Mesodermal cell (in vitro differentiated cells): ENCODE results near the gene MSANTD1.

ENCODE experiments used
- H3K27ac ChIP-seq: 2 replicates; pipeline ENCODE4 v1.7.0; 2013; ENCODE audit warnings: mild to moderate bottlenecking, low read depth, low read length, moderate library complexity; ENCODE audit not compliant: severe bottlenecking
- H3K36me3 ChIP-seq: 2 replicates; pipeline ENCODE4 v1.7.1; 2013; ENCODE audit warnings: mild to moderate bottlenecking, low read length, moderate library complexity; ENCODE audit not compliant: control insufficient read depth, insufficient read depth
- H3K4me1 ChIP-seq: one replicate; pipeline ENCODE4 v1.7.1; 2013; ENCODE audit warnings: mild to moderate bottlenecking, low read length; ENCODE audit not compliant: insufficient read depth, control insufficient read depth, poor library complexity, severe bottlenecking
- H3K4me3 ChIP-seq: 2 replicates; pipeline ENCODE4 v1.7.0; 2013; ENCODE audit warnings: low read length, control low read depth, mild to moderate bottlenecking; ENCODE audit not compliant: insufficient read depth, poor library complexity, severe bottlenecking; ENCODE audit errors: extremely low read depth
- H3K9me3 ChIP-seq: 2 replicates; pipeline ENCODE4 v1.7.1; 2013; ENCODE audit warnings: mild to moderate bottlenecking, low read length, moderate library complexity; ENCODE audit not compliant: control insufficient read depth
- WGBS, 2 experiments: methylation state at CpG; one replicate each; pipeline ENCODE4 v1.1.5; 2013; ENCODE audit warnings: missing lambda C conversion rate in 2 of 2; ENCODE audit not compliant: insufficient coverage in 2 of 2; 5-methylcytosine and 5-hydroxymethylcytosine counted together

Gene MSANTD1

DNA sequence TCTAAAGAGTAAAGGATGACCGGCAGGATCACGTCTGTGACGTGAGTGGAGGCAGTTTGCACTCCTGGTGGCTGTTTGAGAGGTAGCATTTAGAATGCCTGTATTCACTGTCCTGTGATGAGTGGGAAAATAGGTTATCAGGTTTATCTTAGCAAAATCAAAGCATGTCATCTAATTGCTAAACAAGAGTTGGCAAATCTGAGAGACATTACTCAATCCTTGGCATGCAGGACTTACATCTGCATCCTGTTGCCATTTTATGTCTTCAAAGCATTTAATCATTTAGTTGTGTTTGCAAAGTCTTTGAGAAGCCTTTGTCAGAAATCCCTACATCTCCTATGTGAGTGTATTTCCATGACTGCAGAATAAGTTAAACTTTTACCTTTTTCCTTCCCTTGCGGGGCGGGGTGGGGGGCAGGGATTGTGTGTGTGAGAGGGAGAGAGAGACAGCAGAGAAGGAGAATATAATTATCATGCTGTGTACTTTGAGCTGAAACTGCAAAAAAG, 41.4 kb upstream of the MSANTD1 start:
- H3K4me3 ChIP-seq: no peak overlapping the region
- H3K27ac ChIP-seq: no peak overlapping the region
- no peaks in the 10 kb centered on the region for H3K9me3 ChIP-seq
- H3K36me3 ChIP-seq: peaks cover 79% of the 10 kb centered on the region
- H3K4me1 ChIP-seq: peaks cover 10% of the 10 kb centered on the region
- WGBS, 2 experiments: 83% methylated on average over 2 of the region's 5 CpGs; no CpG with 5 or more reads in 1 of the 2 experiments

DNA sequence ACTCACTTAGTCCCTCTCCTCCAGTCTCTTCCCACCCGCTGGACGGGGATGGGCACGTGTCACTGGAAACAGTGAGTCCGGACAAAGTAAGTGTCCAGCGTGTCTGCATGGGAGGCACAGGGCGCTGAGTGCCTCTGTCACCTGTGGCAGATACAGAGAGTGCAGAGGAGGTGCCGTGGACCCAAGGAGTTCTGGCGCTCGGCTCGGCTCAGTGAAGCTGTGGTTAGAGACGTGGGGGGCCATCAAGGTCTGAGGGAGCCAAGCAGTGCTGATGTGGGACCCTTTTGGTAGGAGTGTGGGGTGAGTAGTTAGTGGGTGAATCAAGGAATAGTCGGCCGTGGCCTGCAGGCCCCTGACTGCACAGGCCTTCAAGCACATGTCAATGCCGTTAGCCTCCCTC, 40.1 kb upstream of the MSANTD1 start:
- no peak overlapping the region for H3K27ac ChIP-seq
- H3K4me3 ChIP-seq: no peak overlapping the region
- WGBS, 2 experiments: 93 to 96% methylated on average over 11 to 12 of the region's 14 CpGs
- H3K36me3 ChIP-seq: peaks cover 87% of the 10 kb centered on the region
- H3K9me3 ChIP-seq: no peaks in the 10 kb centered on the region
- peaks cover 6% of the 10 kb centered on the region for H3K4me1 ChIP-seq

DNA sequence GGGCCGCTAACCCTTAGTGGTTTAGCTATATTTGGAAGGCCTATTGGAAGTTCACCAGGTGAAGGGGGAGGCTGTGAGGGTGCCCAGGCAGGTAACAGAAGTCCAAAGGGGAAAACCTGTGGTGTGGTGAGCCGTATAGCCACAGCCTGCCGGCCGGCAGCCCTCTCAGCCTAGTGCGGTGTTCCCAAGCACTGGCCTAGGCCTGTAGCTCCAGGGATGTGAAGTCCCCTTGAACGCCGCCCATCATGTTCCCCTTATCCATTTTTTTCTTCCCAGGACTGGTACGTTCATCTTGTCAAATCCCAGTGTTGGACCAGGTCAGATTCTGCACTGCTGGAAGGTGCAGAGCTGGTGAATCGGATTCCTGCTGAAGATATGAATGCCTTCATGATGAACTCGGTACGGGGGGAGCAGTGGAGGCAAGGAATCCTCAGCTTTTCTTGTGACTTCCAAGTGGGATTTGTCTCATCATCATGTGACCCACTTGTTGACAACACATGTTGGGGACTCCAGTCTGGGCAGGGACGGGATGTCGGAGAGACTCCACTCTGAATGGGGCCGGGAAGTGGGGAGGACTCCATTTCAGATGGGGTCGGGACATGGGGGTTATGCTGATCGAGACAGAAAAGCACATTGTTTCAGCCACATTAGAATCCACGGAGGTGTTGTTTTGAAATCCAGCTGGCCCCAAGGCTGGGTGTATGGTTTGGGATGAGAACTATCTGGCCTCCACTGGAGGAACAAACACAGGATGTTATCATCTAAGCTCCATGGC, 39.2 kb upstream of the MSANTD1 start:
- Histone ChIP-seq H3K36me3 (peaks cover 82% of the 10 kb centered on the region), H3K9me3 (no peaks in the 10 kb centered on the region), H3K4me1 (no peaks in the 10 kb centered on the region), H3K27ac (no peak overlapping the region), H3K4me3 (no peak overlapping the region)
- 96 to 97% methylated on average over 16 to 17 of the region's 17 CpGs for WGBS, 2 experiments

DNA sequence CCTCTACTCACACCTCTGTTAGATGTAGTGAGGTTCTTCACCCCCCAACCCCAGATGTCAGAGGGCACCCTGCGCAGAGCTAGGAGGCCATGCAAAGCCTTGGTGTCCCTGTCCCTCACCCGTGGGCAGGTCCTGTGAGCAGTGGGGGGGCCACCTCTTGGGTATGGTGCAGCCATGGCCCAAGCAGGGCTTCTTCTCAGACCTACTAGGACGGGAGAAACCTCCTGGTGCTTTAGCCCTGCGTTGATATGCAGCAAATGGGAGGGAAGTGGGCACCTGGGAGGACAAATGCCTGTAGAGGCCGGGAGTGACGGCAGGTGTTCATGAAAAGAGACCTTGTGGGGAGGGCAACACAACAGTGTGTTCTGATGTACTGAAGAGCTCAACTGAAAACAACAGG, 38.5 kb upstream of the MSANTD1 start:
- H3K9me3 ChIP-seq: no peaks in the 10 kb centered on the region
- H3K4me3 ChIP-seq: no peak overlapping the region
- no peaks in the 10 kb centered on the region for H3K4me1 ChIP-seq
- WGBS, 2 experiments: 98 to 100% methylated on average over 2 to 4 of the region's 6 CpGs
- peaks cover 87% of the 10 kb centered on the region for H3K36me3 ChIP-seq
- no peak overlapping the region for H3K27ac ChIP-seq

DNA sequence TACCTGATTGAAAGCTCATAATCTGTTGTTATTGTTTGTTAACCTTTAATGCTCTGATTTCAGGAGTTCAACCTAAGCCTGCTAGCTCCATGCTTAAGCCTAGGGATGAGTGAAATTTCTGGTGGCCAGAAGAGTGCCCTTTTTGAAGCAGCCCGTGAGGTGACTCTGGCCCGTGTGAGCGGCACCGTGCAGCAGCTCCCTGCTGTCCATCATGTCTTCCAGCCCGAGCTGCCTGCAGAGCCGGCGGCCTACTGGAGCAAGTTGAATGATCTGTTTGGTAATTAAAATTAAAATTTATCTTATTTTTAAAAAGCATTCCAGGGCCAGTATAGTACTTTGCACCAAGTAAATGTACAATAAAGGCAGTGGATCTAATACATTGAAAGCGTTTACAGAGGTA, 37.1 kb upstream of the MSANTD1 start:
- Histone ChIP-seq H3K9me3 (no peaks in the 10 kb centered on the region), H3K36me3 (peaks cover 89% of the 10 kb centered on the region)
- 97 to 100% methylated on average over 2 to 5 of the region's 8 CpGs for WGBS, 2 experiments

DNA sequence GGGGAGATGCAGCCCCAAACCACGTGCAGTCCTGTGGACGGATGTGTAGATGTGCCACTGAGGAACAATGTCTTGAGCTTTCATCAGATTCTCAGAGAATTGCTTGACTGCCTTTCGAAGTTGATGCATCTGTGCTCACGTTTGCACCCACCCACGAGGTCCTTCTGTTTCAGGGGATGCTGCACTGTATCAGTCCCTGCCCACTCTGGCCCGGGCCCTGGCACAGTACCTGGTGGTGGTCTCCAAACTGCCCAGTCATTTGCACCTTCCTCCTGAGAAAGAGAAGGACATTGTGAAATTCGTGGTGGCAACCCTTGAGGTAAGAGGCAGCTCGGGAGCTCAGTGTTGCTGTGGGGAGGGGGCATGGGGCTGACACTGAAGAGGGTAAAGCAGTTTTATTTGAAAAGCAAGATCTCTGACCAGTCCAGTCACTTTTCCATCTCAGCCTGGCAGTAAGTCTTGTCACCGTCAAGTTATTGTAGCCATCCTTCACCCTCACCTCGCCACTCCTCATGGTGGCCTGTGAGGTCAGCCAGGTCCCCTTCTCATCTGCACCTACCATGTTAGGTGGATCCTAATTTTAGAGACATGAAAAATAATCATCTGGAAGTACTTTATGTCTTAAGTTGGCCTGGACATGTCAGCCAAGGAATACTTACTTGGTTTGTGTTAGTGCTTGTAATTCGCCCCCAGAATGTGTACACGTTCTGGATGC, 36.4 kb upstream of the MSANTD1 start:
- WGBS, 2 experiments: 91 to 93% methylated on average over 7 to 12 of the region's 12 CpGs
- Histone ChIP-seq H3K27ac (no peak overlapping the region), H3K9me3 (no peaks in the 10 kb centered on the region), H3K36me3 (peaks cover 89% of the 10 kb centered on the region), H3K4me3 (no peak overlapping the region), H3K4me1 (no peaks in the 10 kb centered on the region)

More for the DNA sequence above, 37.1 kb upstream of the MSANTD1 start:
- Histone ChIP-seq H3K4me3 (no peak overlapping the region), H3K27ac (no peak overlapping the region), H3K4me1 (no peaks in the 10 kb centered on the region)

DNA sequence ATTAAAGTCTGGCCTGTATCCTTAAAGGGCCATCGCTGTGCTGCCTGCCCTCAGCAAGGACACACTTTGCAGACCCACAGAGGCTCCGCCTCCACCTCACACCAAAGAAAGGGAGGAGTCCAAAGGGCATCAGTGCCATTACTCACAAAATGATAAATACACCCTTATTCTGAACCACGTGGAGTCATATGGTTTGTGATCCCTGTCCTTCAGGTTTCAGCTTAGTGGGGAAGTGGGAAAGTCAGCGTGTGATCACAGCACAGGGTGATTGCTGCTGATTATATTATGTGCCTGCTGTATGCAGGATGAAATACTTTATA, 35.9 kb upstream of the MSANTD1 start:
- H3K9me3 ChIP-seq: no peaks in the 10 kb centered on the region
- peaks cover 89% of the 10 kb centered on the region for H3K36me3 ChIP-seq
- no peak overlapping the region for H3K27ac ChIP-seq
- 90 to 95% methylated on average over 3 to 4 of the region's 4 CpGs for WGBS, 2 experiments
- H3K4me1 ChIP-seq: no peaks in the 10 kb centered on the region
- H3K4me3 ChIP-seq: no peak overlapping the region

DNA sequence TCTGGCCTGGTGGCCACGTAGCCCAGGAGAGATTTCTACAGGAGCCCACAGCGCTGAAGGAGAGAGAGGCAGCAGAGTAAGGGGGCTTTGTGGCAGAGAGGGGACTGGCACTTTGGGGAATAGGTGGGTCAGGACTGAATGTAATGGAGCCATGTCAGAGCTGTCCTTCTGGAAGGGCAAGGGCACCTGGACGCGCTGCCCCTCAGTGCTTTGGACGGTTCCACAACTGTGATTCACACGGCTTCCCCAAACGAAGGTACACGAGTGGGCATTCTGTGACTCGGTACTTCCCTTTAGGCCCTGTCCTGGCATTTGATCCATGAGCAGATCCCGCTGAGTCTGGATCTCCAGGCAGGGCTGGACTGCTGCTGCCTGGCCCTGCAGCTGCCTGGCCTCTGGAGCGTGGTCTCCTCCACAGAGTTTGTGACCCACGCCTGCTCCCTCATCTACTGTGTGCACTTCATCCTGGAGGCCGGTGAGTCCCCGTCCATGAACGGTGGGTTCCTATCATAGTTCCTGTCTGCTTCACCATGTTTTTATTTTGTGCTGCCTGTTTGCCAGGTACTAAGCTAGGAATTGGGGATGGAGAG, 35.2 kb upstream of the MSANTD1 start:
- Histone ChIP-seq H3K36me3 (peaks cover 91% of the 10 kb centered on the region), H3K4me3 (no peak overlapping the region), H3K4me1 (no peaks in the 10 kb centered on the region), H3K9me3 (no peaks in the 10 kb centered on the region), H3K27ac (no peak overlapping the region)
- 97 to 98% methylated on average over 15 of the region's 15 CpGs for WGBS, 2 experiments

DNA sequence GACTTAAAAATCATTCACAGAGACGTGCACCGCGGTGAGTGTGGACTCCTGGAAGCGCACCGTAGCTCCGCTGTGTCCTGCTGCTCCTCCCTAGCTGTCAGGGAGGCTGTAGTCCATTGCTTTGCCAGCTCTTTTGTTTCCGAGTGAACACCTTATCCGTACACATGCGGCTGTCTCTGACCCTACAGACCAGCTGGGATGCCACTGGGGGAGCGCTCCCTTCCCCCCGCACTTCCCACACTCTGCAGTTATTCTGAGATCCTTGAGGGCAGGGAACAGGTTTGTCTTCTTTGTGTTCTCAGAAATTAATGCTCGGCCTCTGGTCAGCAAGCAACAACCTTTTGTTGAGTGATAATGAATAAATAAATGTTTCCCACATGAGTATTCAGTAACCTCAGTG, 33.7 kb upstream of the MSANTD1 start:
- no peak overlapping the region for H3K4me3 ChIP-seq
- H3K9me3 ChIP-seq: no peaks in the 10 kb centered on the region
- WGBS, 2 experiments: 95 to 97% methylated on average over 9 to 11 of the region's 12 CpGs
- H3K4me1 ChIP-seq: no peaks in the 10 kb centered on the region
- H3K27ac ChIP-seq: no peak overlapping the region
- peaks cover 89% of the 10 kb centered on the region for H3K36me3 ChIP-seq

DNA sequence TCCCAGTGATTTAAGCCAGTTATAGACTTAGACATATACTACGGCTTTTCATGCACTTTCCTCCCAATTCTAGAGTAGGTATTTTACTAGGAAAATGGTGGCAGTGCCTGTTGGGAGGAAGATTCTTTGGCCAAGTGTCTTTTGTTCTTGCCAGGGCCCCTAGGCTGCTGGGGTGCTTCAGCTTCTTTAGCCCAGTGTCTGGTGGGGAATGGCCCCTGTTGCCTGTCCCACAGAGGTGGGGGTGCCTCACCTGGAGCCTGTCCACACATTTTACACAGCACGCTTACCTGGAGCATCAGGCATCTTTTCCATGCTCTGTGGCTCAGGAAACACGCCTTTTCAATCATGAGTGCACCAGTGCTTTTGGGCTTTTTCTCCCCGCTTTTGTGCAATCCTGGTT, 33.2 kb upstream of the MSANTD1 start:
- 89 to 97% methylated on average over 3 of the region's 4 CpGs for WGBS, 2 experiments
- Histone ChIP-seq H3K4me1 (no peaks in the 10 kb centered on the region), H3K4me3 (no peak overlapping the region), H3K9me3 (no peaks in the 10 kb centered on the region), H3K36me3 (peaks cover 89% of the 10 kb centered on the region), H3K27ac (no peak overlapping the region)
